Ovary (tissue), 9 donors: ENCODE results near the gene GNA14. TPM values are rescaled to one million over a fixed set of nuclear protein-coding genes. Genes with fewer than 3 reads are reported as not detected.

Experiments
- DNase-seq, 5 donors: peaks; one replicate each; pipeline ENCODE4 v3.0.0-alpha.2; 2019 to 2020
- H3K27ac ChIP-seq, 2 donors: fragments of 200-600 bp; one replicate each; pipeline versions ENCODE4 v1.5.1 to v1.8.0; 2019 to 2022
- H3K27me3 ChIP-seq: fragments of 200-600 bp; one replicate; pipeline ENCODE4 v1.8.0; 2022
- H3K36me3 ChIP-seq: fragments of 200-600 bp; sonication (generic); one replicate; pipeline ENCODE4 v1.5.1; 2019
- H3K4me1 ChIP-seq: one replicate; pipeline ENCODE4 v1.8.1; 2013; ENCODE audit warnings: mild to moderate bottlenecking, moderate library complexity; ENCODE audit not compliant: insufficient read depth
- H3K4me3 ChIP-seq: fragments of 200-600 bp; sonication (generic); one replicate; pipeline ENCODE4 v1.5.1; 2017
- H3K9me3 ChIP-seq, 2 donors: fragments of 200-600 bp in 1 of 2; sonication (generic) in 1 of 2; one replicate each; pipeline versions ENCODE4 v1.5.1 to v1.8.1; 2013 to 2019; ENCODE audit warnings: mild to moderate bottlenecking in 1 of 2, moderate library complexity in 1 of 2
- CTCF ChIP-seq, 3 donors: fragments of 450-650 bp in 2 of 3; fragments of 200-600 bp in 1 of 3; IDR thresholded peaks; one replicate each; pipeline versions ENCODE4 v1.5.1 to v1.8.0; 2016 to 2022; ENCODE audit warnings: antibody characterized with exemption in 3 of 3, mild to moderate bottlenecking in 1 of 3
- EP300 ChIP-seq: sonication (generic); formaldehyde crosslinking; IDR thresholded peaks from one replicate; pipeline ENCODE4 v1.6.1; 2017; ENCODE audit warnings: antibody characterized with exemption
- POLR2A ChIP-seq: fragments of 450-650 bp; IDR thresholded peaks from one replicate; pipeline ENCODE4 v1.6.1; 2017; ENCODE audit warnings: antibody characterized with exemption, mild to moderate bottlenecking, moderate library complexity
- WGBS, 3 donors: extraction: QIAGEN DNeasy Blood & Tissue Kit in 1 of 3; methylation state at CpG; one replicate each; pipeline versions ENCODE4 v1.1.5 to v1.1.7; 2013 to 2017; 5-methylcytosine and 5-hydroxymethylcytosine counted together
- intact Hi-C, 4 donors: fragments of 100-400 bp; cut with DNase I; formaldehyde crosslinking; loops; one replicate each; pipeline versions ENCODE4 v1.11.0 to v1.15.1; 2022 to 2023
- polyA plus RNA-seq, 2 donors: library from polyadenylated mRNA; stranded (reverse); fragments of 200-250 nt in 1 of 2; fragments of 350-450 nt in 1 of 2; fragmentation: Illumina TruSeq in 1 of 2; extraction: RNeasy Lipid Tissue Mini Kit (QIAGEN cat#74804) in 1 of 2; gene quantifications; one replicate each; pipeline ENCODE4 v1.2.3, GENCODE V29; 2013 to 2014
- total RNA-seq, 7 donors: library from RNA; depleted of rRNA in 2 of 7; stranded (reverse); fragments of >200 nt in 2 of 7; fragmentation: NEBNext Ultra II Directional in 3 of 7; extraction: Animal tissue kit (Norgen Biotek cat#: 25700) in 3 of 7; gene quantifications; one replicate each; pipeline versions ENCODE4 v1.1.0 to v1.2.4, GENCODE V29; 2016 to 2023
- donor health status: DM: no; HTN: no; CAD: no; lungs with moderate emphysema.
- donor health status: DM: no; HTN: no; CAD: no.
- donor health status: Bipolar disorder and iron deficiency.
- donor health status: DM: yes; HTN: yes; CAD: no.
- donor health status: DM: no; HTN: no; CAD: no.
- donor health status: DM: yes; HTN: yes; CAD: no.

Gene GNA14
- total and polyA plus RNA-seq, 9 donors = 4.9 to 9.9 (median 7.6) TPM

- Histone ChIP-seq H3K36me3 (no peaks in the 10 kb centered on the region), H3K4me3 (no peak overlapping the region), H3K27ac (no peak overlapping the region), H3K9me3 (no peaks in the 10 kb centered on the region), H3K27me3 (no peaks in the 10 kb centered on the region), H3K4me1 (peaks cover 9% of the 10 kb centered on the region)
- WGBS, 3 donors = 83 to 100% (median 94%) methylated on average over 1 of the region's 1 CpG
- TF ChIP-seq EP300 = no peak
- TF ChIP-seq CTCF (IDR thresholded peaks at IDR 0.05) = no peak
- TF ChIP-seq POLR2A = no peak
- intact Hi-C loops = no loop called here
- DNase-seq = no peak
Observed at GRCh38 chr9:77604316-77604715, 43.8 kb downstream of the GNA14 start.

- no peak overlapping the region for H3K27ac ChIP-seq
Observed at GRCh38 chr9:77602852-77603251, 45.3 kb downstream of the GNA14 start.

GRCh38 chr9:77601476-77602099 is 46.5 kb downstream of the GNA14 start:
- Histone ChIP-seq H3K4me1 (peaks cover 16% of the 10 kb centered on the region), H3K36me3 (no peaks in the 10 kb centered on the region), H3K4me3 (no peak overlapping the region), H3K9me3 (no peaks in the 10 kb centered on the region), H3K27me3 (no peaks in the 10 kb centered on the region), H3K27ac (no peak overlapping the region)
- intact Hi-C loops = no loop called here
- DNase-seq = no peak
- 89 to 91% (median 91%) methylated on average over 5 of the region's 5 CpGs for WGBS, 3 donors
- TF ChIP-seq CTCF (IDR thresholded peaks at IDR 0.05) (no peak), EP300 (no peak), POLR2A (no peak)

More at GRCh38 chr9:77602852-77603251, 45.3 kb downstream of the GNA14 start:
- intact Hi-C loops = no loop called here
- no peak for DNase-seq
- H3K9me3 ChIP-seq = no peaks in the 10 kb centered on the region
- H3K36me3 ChIP-seq = no peaks in the 10 kb centered on the region
- peaks cover 14% of the 10 kb centered on the region for H3K4me1 ChIP-seq
- no peaks in the 10 kb centered on the region for H3K27me3 ChIP-seq
- no peak overlapping the region for H3K4me3 ChIP-seq
- TF ChIP-seq CTCF (IDR thresholded peaks at IDR 0.05) (no peak), POLR2A (no peak), EP300 (no peak)

GRCh38 chr9:77600810-77601209 is 47.3 kb downstream of the GNA14 start:
- no peak for DNase-seq
- peaks cover 14% of the 10 kb centered on the region for H3K4me1 ChIP-seq
- 86 to 90% (median 88%) methylated on average over 18 of the region's 18 CpGs for WGBS, 3 donors
- no peak for TF ChIP-seq CTCF (IDR thresholded peaks at IDR 0.05)
- no peak for TF ChIP-seq EP300
- TF ChIP-seq POLR2A = no peak
- intact Hi-C loops = no loop called here
- no peak overlapping the region for H3K4me3 ChIP-seq
- H3K27ac ChIP-seq = no peak overlapping the region
- no peaks in the 10 kb centered on the region for H3K27me3 ChIP-seq
- no peaks in the 10 kb centered on the region for H3K9me3 ChIP-seq
- H3K36me3 ChIP-seq = no peaks in the 10 kb centered on the region
